GM21717 (cell line): ENCODE results near the gene EYA2.
"Not testable (repeated sequence)": the region's sequence is repeated elsewhere in the genome, so short reads cannot be mapped to it uniquely, and the experiment has no call there.

ENCODE experiments used
- ATAC-seq: cut with Tn5 transposase; IDR thresholded peaks from one replicate; pipeline ENCODE4 v1.9.1; 2021; ENCODE audit warnings: mild to moderate bottlenecking, moderate library complexity; ENCODE audit not compliant: unreplicated experiment

The EYA2 gene

GRCh38 chr20:47195573-47195972 lies 300.9 kb downstream of the EYA2 start:
- no peak for ATAC-seq

- no peak for ATAC-seq
Observed at GRCh38 chr20:47196091-47197081, 301.7 kb downstream of the EYA2 start.

- ATAC-seq: no peak
Observed at GRCh38 chr20:47198254-47198671, 303.6 kb downstream of the EYA2 start.

- no peak for ATAC-seq
Observed at GRCh38 chr20:47198996-47199552, 304.4 kb downstream of the EYA2 start.

- no peak for ATAC-seq
Observed at GRCh38 chr20:47201074-47201730, 306.6 kb downstream of the EYA2 start.

- ATAC-seq: no peak
Observed at GRCh38 chr20:47202733-47203667, 308.4 kb downstream of the EYA2 start.

- ATAC-seq: no peak
Observed at GRCh38 chr20:47204008-47204849, 309.6 kb downstream of the EYA2 start.

GRCh38 chr20:47204850-47205122 lies 310.1 kb downstream of the EYA2 start:
- ATAC-seq: not testable (repeated sequence)

- no peak for ATAC-seq
Observed at GRCh38 chr20:47205577-47206123, 311.0 kb downstream of the EYA2 start.

GRCh38 chr20:47206552-47206951 lies 311.9 kb downstream of the EYA2 start:
- ATAC-seq: not testable (repeated sequence)

- no peak for ATAC-seq
Observed at GRCh38 chr20:47206962-47207641, 312.5 kb downstream of the EYA2 start.

- ATAC-seq: no peak
Observed at GRCh38 chr20:47208534-47209174, 314.0 kb downstream of the EYA2 start.

- ATAC-seq: no peak
Observed at GRCh38 chr20:47209982-47210381, 315.3 kb downstream of the EYA2 start.

GRCh38 chr20:47210470-47210869 lies 315.8 kb downstream of the EYA2 start:
- ATAC-seq: no peak

- ATAC-seq: no peak
Observed at GRCh38 chr20:47211036-47211435, 316.4 kb downstream of the EYA2 start.

- ATAC-seq: no peak
Observed at GRCh38 chr20:47212606-47213207, 318.1 kb downstream of the EYA2 start.

- no peak for ATAC-seq
Observed at GRCh38 chr20:47213966-47214365, 319.3 kb downstream of the EYA2 start.
